ENCODE results near the gene ZNF283.

GRCh38 chr19:43812688-43813087, 14.4 kb upstream of the ZNF283 start:
- TF ChIP-seq GATA3 (IDR thresholded peaks at IDR 0.05; ENCODE audit: low read depth, low read length), result no peak
- no peak for TF ChIP-seq GATA2 (IDR thresholded peaks at IDR 0.05; ENCODE audit: low read depth, low read length)

All from SH-SY5Y (cell line).